ENCODE measurements around the gene LRIT3. TPM values are rescaled to one million over a fixed set of nuclear protein-coding genes. Genes with fewer than 3 reads are reported as not detected.

LRIT3 gene
- total and polyA plus RNA-seq, 2 experiments from 2014 or later: 0.11 TPM; not detected in 1

DNA sequence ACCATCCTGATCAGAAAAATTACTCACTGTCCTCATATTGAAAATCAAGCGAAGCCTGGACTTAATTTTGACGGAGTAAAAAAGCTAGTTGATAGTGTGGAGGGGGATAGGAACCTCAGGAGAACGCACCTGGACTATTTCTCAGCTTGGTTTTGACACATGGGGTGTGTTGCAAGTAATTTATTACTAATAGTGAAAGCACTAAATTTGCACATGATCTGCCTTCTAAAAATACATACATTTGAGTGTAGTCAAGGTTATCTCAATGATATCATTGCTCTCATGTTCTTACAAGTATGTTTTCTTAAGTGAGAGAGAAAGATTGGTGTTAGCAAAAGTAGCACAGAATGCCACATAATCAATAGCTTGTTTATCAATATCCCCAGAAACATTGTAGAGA, 29.5 kb downstream of the LRIT3 start:
- WGBS, 2 experiments (ENCODE audit: low coverage in 1 of 2, low lambda C conversion rate in 2 of 2, missing lambda C conversion rate in 2 of 2): 13 to 16% methylated on average over 3 of the region's 3 CpGs
- Histone ChIP-seq H3K27ac (no peak overlapping the region), H3K9me3 (ENCODE audit: low read depth) (no peaks in the 10 kb centered on the region), H3K9ac (no peak overlapping the region), H3K9me2 (ENCODE audit: insufficient read depth) (no peaks in the 10 kb centered on the region), H3K4me1 (ENCODE audit: insufficient read depth) (no peaks in the 10 kb centered on the region), H3K4me3 (no peak overlapping the region), H3K27me3 (replicated peaks; ENCODE audit: insufficient read depth) (0 out of 2 replicates have a peak, but pooled peaks cover 4% of the 10 kb centered on the region), H4K20me1 (ENCODE audit: insufficient read depth) (no peaks in the 10 kb centered on the region; the same call in 1 of the 2 replicates), H3K79me2 (ENCODE audit: insufficient read depth) (no peaks in the 10 kb centered on the region), H2AFZ (no peak overlapping the region), H3K36me3 (ENCODE audit: low read depth) (no peaks in the 10 kb centered on the region), H3K4me2 (ENCODE audit: unreplicated experiment) (no peak overlapping the region), H3F3A (ENCODE audit: insufficient read depth) (no peaks in the 10 kb centered on the region)
- no peak for DNase-seq
- no peak for TF ChIP-seq EZH2phosphoT487 (IDR thresholded peaks at IDR 0.05; ENCODE audit: insufficient read depth, low read depth)
- no peak for TF ChIP-seq EZH2 (IDR thresholded peaks at IDR 0.05; ENCODE audit: insufficient read depth, poor library complexity, severe bottlenecking)
- in situ Hi-C loops (cut with MboI): no loop called here

DNA sequence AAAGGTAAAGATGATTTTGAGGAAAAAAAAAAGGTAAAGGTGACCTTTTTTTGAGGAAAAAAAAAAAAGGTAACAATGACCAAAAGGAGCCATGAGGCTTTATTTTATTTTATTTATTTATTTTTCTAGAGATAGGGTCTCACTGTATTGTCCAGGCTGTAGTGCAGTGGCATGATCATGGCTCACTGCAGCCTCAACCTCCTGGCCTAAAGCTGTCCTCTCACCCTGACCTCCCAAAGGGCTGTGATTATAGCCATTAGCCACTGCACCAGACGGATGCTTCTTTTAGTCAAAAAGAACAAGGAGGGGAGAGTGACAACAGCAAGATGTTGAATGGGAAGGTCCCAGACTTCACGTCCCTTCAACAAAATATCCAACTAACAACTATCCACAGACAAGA, 30.4 kb downstream of the LRIT3 start:
- Histone ChIP-seq H3K9me2 (ENCODE audit: insufficient read depth) (no peaks in the 10 kb centered on the region), H2AFZ (no peak overlapping the region), H3K9ac (no peak overlapping the region), H3K4me1 (ENCODE audit: insufficient read depth) (no peaks in the 10 kb centered on the region), H4K20me1 (ENCODE audit: insufficient read depth) (no peaks in the 10 kb centered on the region; the same call in 1 of the 2 replicates), H3K9me3 (ENCODE audit: low read depth) (no peaks in the 10 kb centered on the region), H3K4me3 (no peak overlapping the region), H3K27ac (no peak overlapping the region), H3K4me2 (ENCODE audit: unreplicated experiment) (no peak overlapping the region), H3F3A (ENCODE audit: insufficient read depth) (no peaks in the 10 kb centered on the region), H3K79me2 (ENCODE audit: insufficient read depth) (no peaks in the 10 kb centered on the region), H3K36me3 (ENCODE audit: low read depth) (no peaks in the 10 kb centered on the region), H3K27me3 (replicated peaks; ENCODE audit: insufficient read depth) (0 out of 2 replicates have a peak, but pooled peaks cover 4% of the 10 kb centered on the region)
- in situ Hi-C loops (cut with MboI): no loop called here
- TF ChIP-seq EZH2 (IDR thresholded peaks at IDR 0.05; ENCODE audit: insufficient read depth, poor library complexity, severe bottlenecking) (no peak), EZH2phosphoT487 (IDR thresholded peaks at IDR 0.05; ENCODE audit: insufficient read depth, low read depth) (no peak)
- WGBS, 2 experiments (ENCODE audit: low coverage in 1 of 2, low lambda C conversion rate in 2 of 2, missing lambda C conversion rate in 2 of 2): 25 to 30% methylated on average over 2 of the region's 2 CpGs
- DNase-seq: no peak

DNA sequence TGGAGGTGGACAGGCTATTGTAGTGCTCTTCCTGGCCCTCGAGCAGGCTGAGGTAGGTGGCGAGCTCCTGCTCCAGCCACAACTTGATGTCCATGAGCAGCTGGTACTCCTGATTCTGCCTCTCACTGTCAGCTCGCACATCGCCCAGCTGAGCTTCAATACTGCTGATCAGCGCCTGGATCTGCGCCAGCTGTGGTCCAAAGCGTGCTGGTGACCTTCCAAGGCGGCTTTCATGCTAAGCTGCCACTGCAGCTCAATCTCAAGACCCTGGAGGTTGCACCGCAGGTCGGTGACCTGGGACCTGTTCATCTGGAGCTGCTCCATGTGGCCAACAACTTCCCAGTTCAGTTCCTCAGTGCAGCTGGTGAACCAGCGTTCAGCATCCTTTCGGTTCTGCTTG, 31.2 kb downstream of the LRIT3 start:
- Histone ChIP-seq H3K9ac (no peak overlapping the region), H3K4me3 (no peak overlapping the region), H2AFZ (no peak overlapping the region), H3K4me2 (ENCODE audit: unreplicated experiment) (no peak overlapping the region), H3K27ac (no peak overlapping the region), H4K20me1 (ENCODE audit: insufficient read depth) (no peaks in the 10 kb centered on the region; the same call in 1 of the 2 replicates), H3K4me1 (ENCODE audit: insufficient read depth) (no peaks in the 10 kb centered on the region), H3K9me3 (ENCODE audit: low read depth) (no peaks in the 10 kb centered on the region), H3F3A (ENCODE audit: insufficient read depth) (no peaks in the 10 kb centered on the region), H3K79me2 (ENCODE audit: insufficient read depth) (no peaks in the 10 kb centered on the region), H3K9me2 (ENCODE audit: insufficient read depth) (no peaks in the 10 kb centered on the region), H3K27me3 (replicated peaks; ENCODE audit: insufficient read depth) (0 out of 2 replicates have a peak, but pooled peaks cover 4% of the 10 kb centered on the region), H3K36me3 (ENCODE audit: low read depth) (no peaks in the 10 kb centered on the region)
- no peak for DNase-seq
- WGBS, 2 experiments (ENCODE audit: low coverage in 1 of 2, low lambda C conversion rate in 2 of 2, missing lambda C conversion rate in 2 of 2): 52 to 61% methylated on average over 12 of the region's 12 CpGs
- in situ Hi-C loops (cut with MboI): no loop called here
- TF ChIP-seq EZH2phosphoT487 (IDR thresholded peaks at IDR 0.05; ENCODE audit: insufficient read depth, low read depth) (no peak), EZH2 (IDR thresholded peaks at IDR 0.05; ENCODE audit: insufficient read depth, poor library complexity, severe bottlenecking) (no peak)

DNA sequence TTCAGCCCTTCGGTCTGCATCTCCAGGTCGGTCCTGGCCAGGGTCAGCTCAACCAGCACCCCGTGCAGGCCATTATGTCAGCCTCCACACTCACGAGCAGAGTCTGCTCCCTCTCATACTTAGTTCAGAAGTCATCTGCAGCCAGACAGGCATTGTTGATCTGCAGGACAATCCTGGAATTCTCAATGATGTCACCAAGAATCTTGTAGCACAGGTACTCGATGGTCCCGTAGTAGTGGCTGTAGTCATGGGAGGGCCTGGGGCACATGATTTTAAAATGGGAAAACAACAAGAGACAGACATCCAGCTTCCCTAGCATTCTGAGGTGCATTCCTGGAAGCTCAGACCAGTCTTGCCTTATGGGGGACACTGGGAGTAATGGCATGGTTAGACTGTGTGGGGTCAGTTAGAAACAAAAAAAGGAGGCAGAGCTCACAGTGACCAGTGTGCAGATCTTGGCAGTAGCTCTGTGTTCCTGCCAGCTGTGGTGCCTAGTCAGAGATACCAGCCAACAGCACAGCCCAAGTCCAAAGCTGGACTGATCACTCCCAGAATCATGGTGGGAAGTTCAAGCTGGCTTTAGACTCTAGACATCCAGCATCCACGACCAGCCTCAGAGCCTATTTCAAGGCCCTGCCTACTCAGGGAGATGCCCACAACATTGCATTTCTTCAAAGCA, 31.9 kb downstream of the LRIT3 start:
- H3F3A ChIP-seq (ENCODE audit: insufficient read depth): no peaks in the 10 kb centered on the region
- no peaks in the 10 kb centered on the region for H3K36me3 ChIP-seq (ENCODE audit: low read depth)
- H3K4me2 ChIP-seq (ENCODE audit: unreplicated experiment): no peak overlapping the region
- no peak overlapping the region for H2AFZ ChIP-seq
- no peaks in the 10 kb centered on the region; the same call in 1 of the 2 replicates for H4K20me1 ChIP-seq (ENCODE audit: insufficient read depth)
- 57 to 58% methylated on average over 7 of the region's 7 CpGs for WGBS, 2 experiments (ENCODE audit: low coverage in 1 of 2, low lambda C conversion rate in 2 of 2, missing lambda C conversion rate in 2 of 2)
- H3K9me3 ChIP-seq (ENCODE audit: low read depth): no peaks in the 10 kb centered on the region
- H3K4me3 ChIP-seq: no peak overlapping the region
- no peaks in the 10 kb centered on the region for H3K79me2 ChIP-seq (ENCODE audit: insufficient read depth)
- in situ Hi-C loops (cut with MboI): no loop called here
- H3K27me3 ChIP-seq (replicated peaks; ENCODE audit: insufficient read depth): 0 out of 2 replicates have a peak, but pooled peaks cover 4% of the 10 kb centered on the region
- no peak for DNase-seq
- H3K9ac ChIP-seq: no peak overlapping the region
- no peak for TF ChIP-seq EZH2phosphoT487 (IDR thresholded peaks at IDR 0.05; ENCODE audit: insufficient read depth, low read depth)
- no peak for TF ChIP-seq EZH2 (IDR thresholded peaks at IDR 0.05; ENCODE audit: insufficient read depth, poor library complexity, severe bottlenecking)
- no peak overlapping the region for H3K27ac ChIP-seq
- H3K4me1 ChIP-seq (ENCODE audit: insufficient read depth): no peaks in the 10 kb centered on the region
- H3K9me2 ChIP-seq (ENCODE audit: insufficient read depth): no peaks in the 10 kb centered on the region

Measured in GM23248 (cell line).